ENCODE measurements around the gene CEACAM5. TPM values are rescaled to one million over a fixed set of nuclear protein-coding genes. Genes with fewer than 3 reads are reported as not detected.

CEACAM5 gene
- total and polyA plus RNA-seq, 2 donors from 2014 or later, result not detected

DNA sequence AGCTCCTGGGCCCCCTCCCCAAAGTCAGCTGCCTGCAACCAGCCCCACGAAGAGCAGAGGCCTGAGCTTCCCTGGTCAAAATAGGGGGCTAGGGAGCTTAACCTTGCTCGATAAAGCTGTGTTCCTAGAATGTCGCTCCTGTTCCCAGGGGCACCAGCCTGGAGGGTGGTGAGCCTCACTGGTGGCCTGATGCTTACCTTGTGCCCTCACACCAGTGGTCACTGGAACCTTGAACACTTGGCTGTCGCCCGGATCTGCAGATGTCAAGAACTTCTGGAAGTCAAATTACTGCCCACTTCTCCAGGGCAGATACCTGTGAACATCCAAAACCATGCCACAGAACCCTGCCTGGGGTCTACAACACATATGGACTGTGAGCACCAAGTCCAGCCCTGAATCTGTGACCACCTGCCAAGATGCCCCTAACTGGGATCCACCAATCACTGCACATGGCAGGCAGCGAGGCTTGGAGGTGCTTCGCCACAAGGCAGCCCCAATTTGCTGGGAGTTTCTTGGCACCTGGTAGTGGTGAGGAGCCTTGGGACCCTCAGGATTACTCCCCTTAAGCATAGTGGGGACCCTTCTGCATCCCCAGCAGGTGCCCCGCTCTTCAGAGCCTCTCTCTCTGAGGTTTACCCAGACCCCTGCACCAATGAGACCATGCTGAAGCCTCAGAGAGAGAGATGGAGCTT is 4.7 kb upstream of the CEACAM5 start:
- no peak overlapping the region for H3K9ac ChIP-seq (ENCODE audit: low read length in 3 of 3)
- no peaks in the 10 kb centered on the region for H3K36me3 ChIP-seq (ENCODE audit: control insufficient read depth in 2 of 3, insufficient read depth in 3 of 3, low read length in 3 of 3)
- H3K27ac ChIP-seq (ENCODE audit: low read depth in 2 of 2, low read length in 2 of 2), result no peak overlapping the region
- intact Hi-C loops (cut with DNase I), result no loop called here
- no peak for TF ChIP-seq CTCF (IDR thresholded peaks at IDR 0.05; ENCODE audit: borderline replicate concordance, extremely low read depth, insufficient read depth)
- FAIRE-seq (no peak), DNase-seq (no peak)
- no peaks in the 10 kb centered on the region for H3K4me1 ChIP-seq (ENCODE audit: control insufficient read depth in 2 of 3, insufficient read depth in 2 of 3, low read depth in 1 of 3, low read length in 3 of 3)
- H3K4me3 ChIP-seq (ENCODE audit: low read length in 3 of 3), result no peak overlapping the region
- H3K9me3 ChIP-seq (ENCODE audit: control insufficient read depth in 2 of 3, insufficient read depth in 1 of 3, low read length in 3 of 3), result no peaks in the 10 kb centered on the region
- H3K27me3 ChIP-seq (ENCODE audit: control insufficient read depth, insufficient read depth, low read length), result no peaks in the 10 kb centered on the region

- Histone ChIP-seq H3K9ac (ENCODE audit: low read length in 3 of 3) (no peak overlapping the region), H3K9me3 (ENCODE audit: control insufficient read depth in 2 of 3, insufficient read depth in 1 of 3, low read length in 3 of 3) (no peaks in the 10 kb centered on the region), H3K27ac (ENCODE audit: low read depth in 2 of 2, low read length in 2 of 2) (no peak overlapping the region), H3K36me3 (ENCODE audit: control insufficient read depth in 2 of 3, insufficient read depth in 3 of 3, low read length in 3 of 3) (no peaks in the 10 kb centered on the region), H3K27me3 (ENCODE audit: control insufficient read depth, insufficient read depth, low read length) (no peaks in the 10 kb centered on the region), H3K4me3 (ENCODE audit: low read length in 3 of 3) (no peak overlapping the region), H3K4me1 (ENCODE audit: control insufficient read depth in 2 of 3, insufficient read depth in 2 of 3, low read depth in 1 of 3, low read length in 3 of 3) (no peaks in the 10 kb centered on the region)
- no peak for FAIRE-seq
- DNase-seq, result peak in 4 of 5 donors; percentile 43 to 67 (median 55)
- TF ChIP-seq CTCF (IDR thresholded peaks at IDR 0.05; ENCODE audit: borderline replicate concordance, extremely low read depth, insufficient read depth), result no peak
- intact Hi-C loops (cut with DNase I), result no loop called here
Observed at GRCh38 chr19:41705393-41706174, 2.8 kb upstream of the CEACAM5 start.

DNA sequence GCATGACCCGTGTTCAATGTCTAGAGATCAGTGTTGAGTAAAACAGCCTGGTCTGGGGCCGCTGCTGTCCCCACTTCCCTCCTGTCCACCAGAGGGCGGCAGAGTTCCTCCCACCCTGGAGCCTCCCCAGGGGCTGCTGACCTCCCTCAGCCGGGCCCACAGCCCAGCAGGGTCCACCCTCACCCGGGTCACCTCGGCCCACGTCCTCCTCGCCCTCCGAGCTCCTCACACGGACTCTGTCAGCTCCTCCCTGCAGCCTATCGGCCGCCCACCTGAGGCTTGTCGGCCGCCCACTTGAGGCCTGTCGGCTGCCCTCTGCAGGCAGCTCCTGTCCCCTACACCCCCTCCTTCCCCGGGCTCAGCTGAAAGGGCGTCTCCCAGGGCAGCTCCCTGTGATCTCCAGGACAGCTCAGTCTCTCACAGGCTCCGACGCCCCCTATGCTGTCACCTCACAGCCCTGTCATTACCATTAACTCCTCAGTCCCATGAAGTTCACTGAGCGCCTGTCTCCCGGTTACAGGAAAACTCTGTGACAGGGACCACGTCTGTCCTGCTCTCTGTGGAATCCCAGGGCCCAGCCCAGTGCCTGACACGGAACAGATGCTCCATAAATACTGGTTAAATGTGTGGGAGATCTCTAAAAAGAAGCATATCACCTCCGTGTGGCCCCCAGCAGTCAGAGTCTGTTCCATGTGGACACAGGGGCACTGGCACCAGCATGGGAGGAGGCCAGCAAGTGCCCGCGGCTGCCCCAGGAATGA is 1.5 kb upstream of the CEACAM5 start:
- FAIRE-seq, result no peak

More for the DNA sequence above, 1.5 kb upstream of the CEACAM5 start:
- Histone ChIP-seq H3K9ac (ENCODE audit: low read length in 3 of 3) (no peak overlapping the region), H3K4me1 (ENCODE audit: control insufficient read depth in 2 of 3, insufficient read depth in 2 of 3, low read depth in 1 of 3, low read length in 3 of 3) (no peaks in the 10 kb centered on the region), H3K9me3 (ENCODE audit: control insufficient read depth in 2 of 3, insufficient read depth in 1 of 3, low read length in 3 of 3) (no peaks in the 10 kb centered on the region), H3K36me3 (ENCODE audit: control insufficient read depth in 2 of 3, insufficient read depth in 3 of 3, low read length in 3 of 3) (no peaks in the 10 kb centered on the region), H3K4me3 (ENCODE audit: low read length in 3 of 3) (no peak overlapping the region), H3K27me3 (ENCODE audit: control insufficient read depth, insufficient read depth, low read length) (no peaks in the 10 kb centered on the region), H3K27ac (ENCODE audit: low read depth in 2 of 2, low read length in 2 of 2) (no peak overlapping the region)
- intact Hi-C loops (cut with DNase I), result no loop called here
- peak in 3 of 5 donors; percentile 5 to 15 (median 14) for DNase-seq
- no peak for TF ChIP-seq CTCF (IDR thresholded peaks at IDR 0.05; ENCODE audit: borderline replicate concordance, extremely low read depth, insufficient read depth)
